Measurements from ENCODE around the gene LRTM2. TPM values are rescaled to one million over a fixed set of nuclear protein-coding genes. Genes with fewer than 3 reads are reported as not detected.

LRTM2 gene
- total RNA-seq, 1 donor from 2014 or later, result 14.6 TPM

GRCh38 chr12:1819571-1819970 is 794 bp upstream of the LRTM2 start:
- Mint-ChIP-seq H3K9me3 (ENCODE audit: unreplicated experiment) (peaks cover 16% of the 10 kb centered on the region), H3K36me3 (ENCODE audit: unreplicated experiment) (peaks cover 6% of the 10 kb centered on the region), H3K4me1 (ENCODE audit: low read depth, unreplicated experiment) (peaks cover 28% of the 10 kb centered on the region), H3K27ac (ENCODE audit: unreplicated experiment) (peak overlapping the region; percentile 96), H3K27me3 (ENCODE audit: unreplicated experiment) (peaks cover 16% of the 10 kb centered on the region), H3K4me3 (ENCODE audit: unreplicated experiment) (peak overlapping the region; percentile 83)
- no peak for DNase-seq
- no peak for TF ChIP-seq CTCF (IDR thresholded peaks at IDR 0.05; ENCODE audit: partially characterized antibody, unreplicated experiment)

- peaks cover 9% of the 10 kb centered on the region for H3K27me3 Mint-ChIP-seq (ENCODE audit: unreplicated experiment)
- no peaks in the 10 kb centered on the region for H3K36me3 Mint-ChIP-seq (ENCODE audit: unreplicated experiment)
- H3K4me3 Mint-ChIP-seq (ENCODE audit: unreplicated experiment), result peak overlapping the region; percentile 83
- H3K27ac Mint-ChIP-seq (ENCODE audit: unreplicated experiment), result no peak overlapping the region
- peaks cover 33% of the 10 kb centered on the region for H3K4me1 Mint-ChIP-seq (ENCODE audit: low read depth, unreplicated experiment)
- peaks cover 20% of the 10 kb centered on the region for H3K9me3 Mint-ChIP-seq (ENCODE audit: unreplicated experiment)
- no peak for TF ChIP-seq CTCF (IDR thresholded peaks at IDR 0.05; ENCODE audit: partially characterized antibody, unreplicated experiment)
- DNase-seq, result no peak
Observed at GRCh38 chr12:1820896-1821291, 529 bp downstream of the LRTM2 start.

GRCh38 chr12:1821805-1822204 is 1.4 kb downstream of the LRTM2 start:
- Mint-ChIP-seq H3K36me3 (ENCODE audit: unreplicated experiment) (no peaks in the 10 kb centered on the region), H3K9me3 (ENCODE audit: unreplicated experiment) (peaks cover 20% of the 10 kb centered on the region), H3K4me3 (ENCODE audit: unreplicated experiment) (no peak overlapping the region), H3K27ac (ENCODE audit: unreplicated experiment) (peak overlapping the region; percentile 17), H3K27me3 (ENCODE audit: unreplicated experiment) (peaks cover 9% of the 10 kb centered on the region), H3K4me1 (ENCODE audit: low read depth, unreplicated experiment) (peaks cover 33% of the 10 kb centered on the region)
- no peak for TF ChIP-seq CTCF (IDR thresholded peaks at IDR 0.05; ENCODE audit: partially characterized antibody, unreplicated experiment)
- DNase-seq, result no peak

- DNase-seq, result no peak
- no peak for TF ChIP-seq CTCF (IDR thresholded peaks at IDR 0.05; ENCODE audit: partially characterized antibody, unreplicated experiment)
- Mint-ChIP-seq H3K36me3 (ENCODE audit: unreplicated experiment) (no peaks in the 10 kb centered on the region), H3K27ac (ENCODE audit: unreplicated experiment) (peak overlapping the region; percentile 34), H3K9me3 (ENCODE audit: unreplicated experiment) (peaks cover 20% of the 10 kb centered on the region), H3K27me3 (ENCODE audit: unreplicated experiment) (peaks cover 10% of the 10 kb centered on the region), H3K4me1 (ENCODE audit: low read depth, unreplicated experiment) (peaks cover 35% of the 10 kb centered on the region), H3K4me3 (ENCODE audit: unreplicated experiment) (peak overlapping the region; percentile 74)
Observed at GRCh38 chr12:1822699-1823098, 2.3 kb downstream of the LRTM2 start.

GRCh38 chr12:1823237-1823636 is 2.9 kb downstream of the LRTM2 start:
- TF ChIP-seq CTCF (IDR thresholded peaks at IDR 0.05; ENCODE audit: partially characterized antibody, unreplicated experiment), result no peak
- Mint-ChIP-seq H3K9me3 (ENCODE audit: unreplicated experiment) (peaks cover 20% of the 10 kb centered on the region), H3K4me1 (ENCODE audit: low read depth, unreplicated experiment) (peaks cover 36% of the 10 kb centered on the region), H3K27me3 (ENCODE audit: unreplicated experiment) (peaks cover 10% of the 10 kb centered on the region), H3K36me3 (ENCODE audit: unreplicated experiment) (no peaks in the 10 kb centered on the region), H3K4me3 (ENCODE audit: unreplicated experiment) (peak overlapping the region; percentile 74), H3K27ac (ENCODE audit: unreplicated experiment) (peak overlapping the region; percentile 34)
- no peak for DNase-seq
